ENCODE measurements around the gene NUP98.

DNA sequence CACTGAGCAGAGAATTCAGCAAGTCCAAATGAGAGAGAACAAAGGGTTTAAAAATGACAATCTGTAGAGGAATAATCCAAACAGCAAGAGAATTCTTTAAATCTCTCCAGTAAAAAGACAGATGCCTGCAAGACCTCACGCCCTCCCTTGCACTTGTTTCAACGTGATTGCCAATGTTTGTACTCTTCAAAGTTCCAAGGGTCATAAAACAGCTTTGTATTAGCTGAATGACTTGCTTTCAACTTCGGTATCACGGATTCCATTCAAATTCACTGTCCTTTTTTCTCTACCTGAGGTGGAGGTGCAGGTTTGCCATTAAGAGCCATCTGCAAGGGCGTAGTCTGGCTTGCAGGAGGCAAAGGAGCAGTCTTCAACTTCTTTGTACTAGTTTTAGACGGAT lies 85.1 kb downstream of the NUP98 start:
- TF ChIP-seq CTCF (IDR thresholded peaks at IDR 0.05) (no peak), POLR2A (IDR thresholded peaks at IDR 0.05) (no peak)

Measured in ovary (tissue), 3 donors.